ENCODE measurements around the gene HMG20B.

DNA sequence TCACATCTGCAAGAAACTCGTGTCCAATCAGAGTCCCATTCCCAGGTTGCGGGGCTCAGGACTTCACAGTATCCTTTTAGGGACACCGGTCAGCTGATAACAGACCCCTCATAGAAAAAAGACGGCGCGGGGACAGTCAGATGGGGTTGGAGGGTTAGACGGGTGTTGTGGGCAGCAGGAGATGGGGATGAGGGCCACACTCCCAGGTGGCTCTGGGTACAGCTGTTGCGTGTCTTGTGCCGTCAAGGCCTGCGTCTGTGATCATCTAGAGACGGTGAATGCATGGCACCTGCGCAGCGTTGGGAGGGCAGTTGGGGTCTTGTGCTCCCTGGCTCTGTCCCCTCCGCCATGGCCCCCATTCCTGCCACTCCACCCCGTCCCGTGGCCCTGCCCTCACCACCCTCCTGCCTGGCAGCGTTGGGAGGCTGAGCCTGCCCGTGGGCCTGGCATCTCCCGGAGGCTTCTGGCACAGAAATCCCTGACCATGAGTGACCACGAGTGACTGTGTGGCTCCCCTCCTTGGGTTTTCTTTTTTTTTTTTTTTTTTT lies 47.8 kb upstream of the HMG20B start:
- TF ChIP-seq, protein P1, sequence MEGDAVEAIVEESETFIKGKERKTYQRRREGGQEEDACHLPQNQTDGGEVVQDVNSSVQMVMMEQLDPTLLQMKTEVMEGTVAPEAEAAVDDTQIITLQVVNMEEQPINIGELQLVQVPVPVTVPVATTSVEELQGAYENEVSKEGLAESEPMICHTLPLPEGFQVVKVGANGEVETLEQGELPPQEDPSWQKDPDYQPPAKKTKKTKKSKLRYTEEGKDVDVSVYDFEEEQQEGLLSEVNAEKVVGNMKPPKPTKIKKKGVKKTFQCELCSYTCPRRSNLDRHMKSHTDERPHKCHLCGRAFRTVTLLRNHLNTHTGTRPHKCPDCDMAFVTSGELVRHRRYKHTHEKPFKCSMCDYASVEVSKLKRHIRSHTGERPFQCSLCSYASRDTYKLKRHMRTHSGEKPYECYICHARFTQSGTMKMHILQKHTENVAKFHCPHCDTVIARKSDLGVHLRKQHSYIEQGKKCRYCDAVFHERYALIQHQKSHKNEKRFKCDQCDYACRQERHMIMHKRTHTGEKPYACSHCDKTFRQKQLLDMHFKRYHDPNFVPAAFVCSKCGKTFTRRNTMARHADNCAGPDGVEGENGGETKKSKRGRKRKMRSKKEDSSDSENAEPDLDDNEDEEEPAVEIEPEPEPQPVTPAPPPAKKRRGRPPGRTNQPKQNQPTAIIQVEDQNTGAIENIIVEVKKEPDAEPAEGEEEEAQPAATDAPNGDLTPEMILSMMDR (conservative IDR thresholded peaks at IDR 0.05; ENCODE audit: low read depth, low read length) = no peak
- no peak for TF ChIP-seq EZH2 (IDR thresholded peaks at IDR 0.05; ENCODE audit: low read length, unreplicated experiment)
- TF ChIP-seq EZH2phosphoT487 (IDR thresholded peaks at IDR 0.05; ENCODE audit: borderline replicate concordance, low read length) = no peak

All from PC-3 (cell line).